Anterior cingulate cortex (tissue), 58 donors: ENCODE results near the gene DTD1.

Experiments used
- DNase-seq, 58 donors: peaks; one replicate each; lab custom pipeline; 2025; lab: John Stamatoyannopoulos, UW

The DTD1 gene

DNA sequence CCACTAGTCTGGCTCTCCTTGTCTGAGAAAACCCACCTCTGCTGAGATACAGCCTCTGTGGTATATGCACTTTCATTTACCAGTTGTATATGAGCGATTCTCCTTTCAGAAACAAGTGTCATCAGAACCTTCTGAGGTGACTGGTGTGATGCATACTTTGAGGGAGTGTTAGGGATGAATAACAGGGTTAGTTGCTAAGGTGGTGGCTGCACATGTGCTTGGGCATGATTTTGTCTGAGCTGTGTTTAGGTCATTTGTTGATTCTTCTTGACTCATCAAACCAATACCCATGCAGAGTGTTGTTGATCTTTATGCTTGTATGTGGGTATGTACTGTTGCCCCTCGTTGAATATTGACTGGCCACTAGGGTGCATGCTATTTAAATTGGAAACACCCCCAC, 25.7 kb downstream of the DTD1 start:
- DNase-seq = no peak

DNA sequence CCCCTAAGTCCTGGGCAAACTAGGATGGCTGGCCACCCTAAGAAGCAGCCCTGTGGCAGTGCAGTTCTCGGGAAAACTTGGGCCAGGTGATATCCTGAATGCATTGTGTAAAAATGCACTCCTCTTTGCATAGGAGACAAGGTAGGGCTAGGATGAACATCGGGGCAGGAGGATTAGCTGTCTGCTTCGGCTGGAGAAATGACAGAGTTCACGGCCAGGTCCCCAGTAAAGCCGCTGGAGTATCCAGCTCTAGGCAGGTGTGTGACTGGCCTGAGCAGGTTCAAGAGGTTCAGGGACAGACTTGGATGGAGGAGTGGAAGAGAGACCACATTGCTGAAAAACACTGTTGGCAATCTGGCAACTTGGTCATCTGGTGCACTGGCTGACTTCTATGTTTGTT, 26.4 kb downstream of the DTD1 start:
- DNase-seq = no peak

GRCh38 chr20:18615020-18615650, 27.3 kb downstream of the DTD1 start:
- peak in 8 of 58 donors; percentile 4 to 35 (median 6) for DNase-seq

- DNase-seq = no peak
Measured at GRCh38 chr20:18621004-18621403, 33.1 kb downstream of the DTD1 start.

DNA sequence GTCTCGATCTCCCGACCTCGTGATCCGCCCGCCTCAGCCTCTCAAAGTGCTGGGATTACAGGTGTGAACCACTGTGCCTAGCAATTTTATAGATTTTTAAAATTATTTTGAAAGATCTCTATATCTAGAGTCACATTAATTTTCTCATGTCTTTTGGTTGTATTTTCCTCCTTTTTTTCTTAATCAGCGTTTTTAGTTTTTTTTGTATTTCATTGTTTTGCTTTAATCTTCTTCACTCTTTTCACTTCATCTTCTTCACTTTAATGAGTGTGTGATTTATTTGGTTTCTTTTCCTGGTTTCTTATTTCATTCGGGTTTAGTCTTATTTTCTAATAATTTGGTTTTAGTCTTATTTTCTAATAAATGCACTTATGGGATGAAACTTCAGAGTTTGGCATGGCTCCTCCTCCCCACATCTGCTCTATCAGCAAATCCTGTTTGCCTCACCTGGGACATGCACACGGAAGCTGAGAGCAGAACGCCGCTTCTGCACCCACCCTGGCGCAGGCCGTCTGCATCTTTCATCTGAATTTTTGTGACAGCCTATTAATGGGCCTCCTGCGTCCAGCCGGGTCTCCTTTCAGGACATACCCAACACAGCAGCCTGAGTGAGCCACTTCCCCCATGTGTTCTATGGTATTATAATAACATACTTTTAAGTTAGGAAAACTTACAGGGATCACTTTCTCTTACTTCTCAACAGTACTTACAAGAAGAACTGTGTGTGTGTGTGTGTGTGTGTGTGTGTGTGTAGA, 35.5 kb downstream of the DTD1 start:
- DNase-seq = no peak

DNA sequence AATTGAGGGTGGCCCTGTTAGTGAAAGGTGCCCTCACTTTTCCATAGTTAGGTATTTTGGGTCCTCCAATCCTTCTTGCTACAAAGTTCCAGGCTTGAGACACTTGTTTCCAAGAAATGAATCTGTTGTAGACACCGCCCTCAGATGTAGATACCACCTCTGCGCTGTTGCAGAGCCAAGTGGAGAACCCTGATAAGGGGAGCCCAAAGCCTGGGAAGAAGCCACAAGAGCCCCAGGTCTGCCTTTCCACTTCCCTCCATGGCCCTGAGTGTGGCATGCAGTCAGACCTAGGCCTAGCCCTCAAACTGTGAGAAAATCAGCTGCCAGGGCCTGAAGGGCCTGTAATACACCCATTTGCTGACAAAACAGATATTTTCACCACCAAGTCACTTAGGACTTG, 37.1 kb downstream of the DTD1 start:
- DNase-seq = no peak

DNA sequence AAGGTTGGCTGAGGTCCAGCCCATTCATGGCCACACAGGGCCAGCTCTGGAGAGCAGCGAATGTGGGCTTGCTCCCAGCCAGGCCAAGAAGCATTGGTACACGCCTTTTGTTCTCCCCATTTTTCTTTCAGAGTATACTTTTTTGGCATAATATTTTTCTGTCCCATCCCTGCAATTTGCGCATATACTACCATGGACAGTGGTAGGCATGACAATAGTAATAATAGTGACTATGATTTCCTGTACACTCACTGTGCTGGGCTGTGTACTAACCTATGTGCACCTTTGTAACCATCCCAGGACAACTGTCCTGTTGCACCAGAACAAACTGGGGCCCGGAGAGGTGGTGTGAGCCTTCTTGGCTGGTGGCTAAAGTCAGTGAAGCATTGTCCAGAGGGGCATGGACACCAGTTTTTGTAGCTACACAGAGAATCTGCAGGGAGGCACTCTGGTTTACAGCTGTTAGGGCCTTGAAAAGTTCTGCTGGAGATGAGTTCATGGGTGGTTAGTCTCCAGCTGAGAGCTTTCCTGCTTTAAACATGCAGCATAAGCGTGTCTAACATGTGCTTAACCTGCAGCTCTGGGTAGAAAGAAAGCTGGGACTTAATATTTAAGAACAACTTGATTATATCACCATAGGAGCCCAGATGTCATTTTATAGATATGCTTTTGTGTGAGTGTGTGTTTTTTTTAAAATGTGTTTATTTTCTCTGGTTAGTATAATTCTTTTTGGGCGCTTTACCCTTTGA, 38.2 kb downstream of the DTD1 start:
- no peak for DNase-seq

DNA sequence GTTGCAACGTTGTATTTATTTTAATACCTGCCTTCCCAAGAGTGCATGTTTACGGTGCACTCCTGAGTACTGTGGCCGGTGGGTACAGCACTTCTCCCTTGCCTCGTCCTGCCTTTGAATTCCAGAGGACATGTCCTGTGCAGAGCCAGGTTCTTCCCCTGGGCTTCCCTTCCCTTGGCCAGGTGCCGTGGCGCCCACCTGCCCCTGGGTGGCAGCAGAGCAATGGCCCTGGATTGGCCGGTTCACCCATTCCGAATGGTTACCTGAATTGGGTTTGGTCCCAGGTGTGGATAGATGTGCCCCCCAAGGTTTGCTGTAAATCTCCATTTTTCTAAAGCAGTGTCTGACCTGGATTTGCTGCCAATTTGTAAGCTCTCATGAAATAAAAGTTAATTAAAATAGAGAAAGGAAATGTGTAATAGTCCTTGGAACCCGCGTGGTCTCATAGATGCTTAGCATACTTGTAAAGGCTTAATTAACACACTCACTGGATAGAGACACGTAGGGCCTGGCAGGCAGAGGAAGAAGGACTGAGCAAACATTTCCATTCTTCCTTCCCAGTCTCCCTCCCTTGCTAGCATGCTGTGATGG, 40.6 kb downstream of the DTD1 start:
- DNase-seq = peak in 3 of 58 donors; percentile 3 to 15 (median 4)

DNA sequence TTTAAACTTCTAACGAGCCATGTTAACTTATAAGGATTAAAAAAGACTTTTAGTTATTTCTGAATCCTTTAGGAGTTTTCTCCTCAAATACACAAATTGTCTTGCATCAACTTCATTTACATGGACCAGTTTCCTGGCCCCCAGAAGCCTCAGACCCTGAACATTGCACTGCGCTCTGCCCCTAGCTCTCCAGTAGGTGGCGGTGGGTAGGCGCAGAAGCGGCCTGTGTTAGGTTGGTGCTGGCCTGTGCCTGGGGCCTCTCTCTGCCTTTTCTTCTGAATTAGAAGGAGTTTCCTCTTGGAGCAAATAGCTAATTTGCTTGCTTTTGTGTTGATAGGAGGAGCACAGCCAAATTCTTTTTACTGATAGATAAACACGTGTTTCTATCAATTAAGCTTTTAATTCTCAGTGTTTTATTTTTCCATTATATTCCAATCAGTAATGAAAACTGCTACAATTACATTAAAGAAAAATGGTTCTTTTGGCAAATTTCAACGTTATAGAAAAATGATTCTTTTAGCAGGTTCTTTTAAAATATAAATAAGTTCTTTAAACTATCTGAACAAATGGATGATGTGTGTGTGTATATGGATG, 44.4 kb downstream of the DTD1 start:
- DNase-seq = peak in 53 of 58 donors; percentile 8 to 87 (median 54)

- no peak for DNase-seq
Measured at GRCh38 chr20:18633411-18633810, 45.6 kb downstream of the DTD1 start.

- DNase-seq = no peak
Measured at GRCh38 chr20:18634501-18634900, 46.6 kb downstream of the DTD1 start.

DNA sequence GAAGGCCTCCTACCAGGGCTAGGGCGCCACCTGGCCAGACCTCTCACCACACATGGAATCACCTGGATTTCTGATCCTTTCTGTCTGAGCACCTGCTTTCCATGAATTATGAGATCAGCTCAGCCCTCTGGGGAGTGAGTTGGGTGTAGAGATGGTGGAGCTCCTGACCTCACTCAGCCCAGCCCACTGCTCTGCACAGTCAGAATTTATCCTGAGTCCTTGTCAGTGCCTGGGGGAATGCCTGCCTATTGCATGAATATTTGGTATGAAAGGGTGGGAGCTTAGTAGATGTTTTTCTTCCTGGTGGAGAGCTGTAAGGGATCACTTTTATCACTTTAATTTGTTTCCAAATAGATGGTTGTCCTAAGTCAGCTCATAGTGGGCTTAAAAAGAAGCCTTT, 47.5 kb downstream of the DTD1 start:
- DNase-seq = no peak

DNA sequence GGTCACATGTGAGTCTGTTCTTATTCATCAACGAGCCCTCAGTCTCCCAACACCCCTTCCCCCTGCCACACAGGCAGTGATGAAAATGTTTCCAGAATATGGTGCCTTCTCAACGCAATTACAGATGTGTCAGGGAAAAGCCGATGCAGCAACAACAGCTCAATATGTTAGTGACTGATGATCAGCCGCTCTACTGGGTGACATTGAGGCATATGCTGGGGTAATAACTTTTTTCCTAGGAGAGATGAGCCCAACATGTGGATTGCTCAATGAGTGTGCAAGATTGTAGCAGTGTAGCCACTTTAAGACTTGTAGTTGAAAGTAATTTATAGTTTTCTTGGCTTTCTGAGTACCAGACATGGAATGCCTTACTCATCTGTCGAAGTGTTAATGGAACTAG, 49.4 kb downstream of the DTD1 start:
- DNase-seq = no peak

- no peak for DNase-seq
Measured at GRCh38 chr20:18638768-18639167, 50.9 kb downstream of the DTD1 start.

DNA sequence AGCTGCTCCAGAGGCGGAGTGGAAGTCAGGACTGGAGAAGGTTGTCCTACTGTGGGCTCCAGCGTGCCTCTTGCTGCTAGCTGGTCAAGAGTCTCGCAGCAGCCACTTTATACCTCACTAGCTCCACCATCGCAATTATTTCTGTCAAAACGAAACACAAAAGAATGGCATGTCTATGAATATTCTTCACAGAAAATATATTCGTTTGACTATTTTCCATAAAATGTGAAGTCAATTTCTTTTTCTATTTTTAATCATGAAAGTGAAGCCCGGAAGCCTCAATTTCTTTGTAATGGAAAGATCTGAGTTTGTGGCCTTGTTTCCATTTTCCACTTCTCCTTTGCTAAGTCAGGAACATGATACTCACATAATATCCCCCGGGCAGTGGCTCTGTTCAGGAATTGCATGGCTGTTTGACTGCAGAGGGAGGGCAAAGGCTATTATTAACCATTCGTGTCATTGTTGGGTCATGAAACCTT, 51.7 kb downstream of the DTD1 start:
- no peak for DNase-seq

DNA sequence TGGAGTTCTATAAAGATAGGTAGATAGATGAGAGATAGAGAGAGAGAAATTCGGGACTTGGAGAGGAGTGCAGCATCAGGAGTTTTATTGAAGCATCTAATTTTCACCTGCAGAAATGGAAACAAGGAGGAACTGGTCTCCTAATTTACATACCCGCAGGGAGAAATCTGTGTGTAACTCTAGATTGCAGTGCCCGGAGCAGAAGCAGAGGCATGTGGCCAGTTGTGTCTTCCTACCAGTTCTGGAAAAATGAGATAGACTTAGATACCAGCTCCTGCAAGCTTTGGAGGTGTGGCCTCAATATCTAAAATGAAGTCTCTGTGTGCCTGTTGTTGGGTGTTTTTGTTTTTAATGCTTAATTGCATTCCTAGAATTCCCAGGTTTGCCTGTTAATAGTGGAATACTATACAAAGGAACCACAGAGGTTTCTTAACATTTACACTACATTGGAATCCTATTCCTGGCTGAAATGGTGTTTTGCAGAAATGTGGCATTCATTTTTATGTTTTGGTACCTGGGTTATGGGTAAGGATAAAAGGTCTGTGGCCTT, 57.4 kb downstream of the DTD1 start:
- DNase-seq = no peak

GRCh38 chr20:18645851-18646250, 58.0 kb downstream of the DTD1 start:
- DNase-seq = no peak

DNA sequence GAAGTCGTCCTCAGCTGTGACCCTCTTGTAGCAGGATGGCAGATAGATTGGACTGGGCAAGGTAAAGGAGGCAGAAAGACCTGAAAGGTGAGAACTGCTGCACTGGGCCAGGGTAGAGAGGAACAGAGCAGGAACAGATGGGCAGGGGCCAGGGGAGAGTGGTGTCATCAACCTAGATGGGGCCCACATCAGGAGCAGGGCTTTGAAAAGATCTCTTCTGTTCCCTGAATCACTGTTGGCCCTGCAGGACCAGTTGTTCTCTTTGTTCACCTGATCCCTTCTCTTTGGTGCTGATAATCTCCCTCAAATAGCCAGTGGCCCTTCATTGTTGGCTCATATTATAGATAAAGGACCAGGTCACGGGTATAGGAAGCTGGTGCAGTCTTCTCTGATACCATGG, 59.9 kb downstream of the DTD1 start:
- no peak for DNase-seq

GRCh38 chr20:18650224-18650623, 62.4 kb downstream of the DTD1 start:
- DNase-seq = no peak

- DNase-seq = no peak
Measured at GRCh38 chr20:18653736-18654447, 66.0 kb downstream of the DTD1 start.
